Ishikawa (cell line): Measurements from ENCODE around the gene CENPS.

Experiments used
- CEBPB ChIP-seq: IDR thresholded peaks from 2 replicates; pipeline ENCODE4 v1.6.1; 2012
- CREB1 ChIP-seq: IDR thresholded peaks from 2 replicates; pipeline ENCODE4 v1.6.1; 2012; ENCODE audit warnings: low read depth
- EGR1 ChIP-seq: IDR thresholded peaks from 2 replicates; pipeline ENCODE4 v1.6.1; 2012
- EP300 ChIP-seq: IDR thresholded peaks from 2 replicates; pipeline ENCODE4 v1.6.1; 2012; ENCODE audit warnings: borderline replicate concordance
- FOXM1 ChIP-seq: IDR thresholded peaks from 2 replicates; pipeline ENCODE4 v1.6.1; 2012; ENCODE audit warnings: low read depth, borderline replicate concordance
- MAX ChIP-seq: IDR thresholded peaks from 2 replicates; pipeline ENCODE4 v1.6.1; 2012
- NFIC ChIP-seq: IDR thresholded peaks from 2 replicates; pipeline ENCODE4 v1.6.1; 2012
- RAD21 ChIP-seq: IDR thresholded peaks from 2 replicates; pipeline ENCODE4 v1.6.1; 2012; ENCODE audit warnings: low read depth
- REST ChIP-seq: IDR thresholded peaks from 2 replicates; pipeline ENCODE4 v1.6.1; 2012; ENCODE audit warnings: low read depth, mild to moderate bottlenecking
- TAF1 ChIP-seq: IDR thresholded peaks from 2 replicates; pipeline ENCODE4 v1.6.1; 2012; ENCODE audit warnings: low read depth, mild to moderate bottlenecking
- TCF12 ChIP-seq: IDR thresholded peaks from 2 replicates; pipeline ENCODE4 v1.6.1; 2012; ENCODE audit warnings: low read depth
- TEAD4 ChIP-seq: IDR thresholded peaks from 2 replicates; pipeline ENCODE4 v1.6.1; 2012
- USF1 ChIP-seq: IDR thresholded peaks from 2 replicates; pipeline ENCODE4 v1.6.1; 2012
- YY1 ChIP-seq: IDR thresholded peaks from 2 replicates; pipeline ENCODE4 v1.6.1; 2012; ENCODE audit warnings: low read depth
- ZBTB7A ChIP-seq: IDR thresholded peaks from 2 replicates; pipeline ENCODE4 v1.6.1; 2012; ENCODE audit warnings: low read depth

The CENPS gene

GRCh38 chr1:10437052-10437451 lies 6.8 kb downstream of the CENPS start:
- no peak for TF ChIP-seq MAX
- no peak for TF ChIP-seq EP300
- no peak for TF ChIP-seq EGR1
- TF ChIP-seq REST, result no peak
- no peak for TF ChIP-seq YY1
- no peak for TF ChIP-seq NFIC
- no peak for TF ChIP-seq FOXM1
- TF ChIP-seq USF1, result no peak
- TF ChIP-seq CEBPB, result no peak
- TF ChIP-seq TCF12, result no peak
- TF ChIP-seq TEAD4, result no peak
- TF ChIP-seq CREB1, result no peak
- no peak for TF ChIP-seq ZBTB7A
- no peak for TF ChIP-seq RAD21
- no peak for TF ChIP-seq TAF1

- TF ChIP-seq YY1, result no peak
Measured at GRCh38 chr1:10438677-10439163, 8.5 kb downstream of the CENPS start.

GRCh38 chr1:10440305-10440704 lies 10.1 kb downstream of the CENPS start:
- TF ChIP-seq CEBPB, result no peak
- TF ChIP-seq ZBTB7A, result no peak
- no peak for TF ChIP-seq RAD21
- TF ChIP-seq USF1, result no peak

- TF ChIP-seq TEAD4, result no peak
- TF ChIP-seq EGR1, result no peak
- TF ChIP-seq RAD21, result no peak
- no peak for TF ChIP-seq MAX
- no peak for TF ChIP-seq ZBTB7A
Measured at GRCh38 chr1:10440794-10441193, 10.6 kb downstream of the CENPS start.

GRCh38 chr1:10444248-10444647 lies 14.0 kb downstream of the CENPS start:
- TF ChIP-seq REST (no peak), MAX (no peak), CEBPB (no peak), ZBTB7A (no peak), NFIC (no peak), RAD21 (no peak)

GRCh38 chr1:10444795-10445397 lies 14.7 kb downstream of the CENPS start:
- TF ChIP-seq YY1, result no peak

GRCh38 chr1:10446790-10447422 lies 16.7 kb downstream of the CENPS start:
- TF ChIP-seq NFIC (no peak), CEBPB (no peak), TEAD4 (no peak), MAX (no peak), RAD21 (no peak), EGR1 (no peak), REST (no peak)
